Stimulated activated CD8-positive, alpha-beta memory T cell treated with anti-CD3 and anti-CD28 coated beads, Interleukin-15, amount 100 ng/mL, for 1 hour (primary cell): ENCODE data around the gene GPR87.

ENCODE experiments used
- DNase-seq: peaks from one replicate; pipeline ENCODE4 v3.0.0-alpha.2; 2020; ENCODE audit warnings: low read depth

Gene GPR87

DNA sequence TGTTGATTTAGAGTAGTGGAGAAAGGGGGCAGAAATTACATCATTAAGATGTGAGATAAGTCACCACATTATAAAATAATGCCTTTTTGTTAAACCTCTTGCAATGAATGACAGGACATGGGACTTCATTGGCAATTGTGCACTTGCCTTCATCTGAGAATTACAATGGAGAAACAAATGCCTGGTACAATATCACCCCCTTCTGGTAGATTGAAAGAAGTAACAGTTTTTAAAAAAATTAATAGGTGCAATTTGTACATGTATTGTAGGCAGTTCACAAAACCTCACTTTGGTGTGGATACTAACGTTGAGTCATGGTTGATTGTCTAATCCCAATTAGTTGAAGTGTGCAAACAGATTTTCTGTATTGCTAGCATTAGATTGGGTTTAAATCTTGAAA is 33.7 kb downstream of the GPR87 start:
- no peak for DNase-seq

DNA sequence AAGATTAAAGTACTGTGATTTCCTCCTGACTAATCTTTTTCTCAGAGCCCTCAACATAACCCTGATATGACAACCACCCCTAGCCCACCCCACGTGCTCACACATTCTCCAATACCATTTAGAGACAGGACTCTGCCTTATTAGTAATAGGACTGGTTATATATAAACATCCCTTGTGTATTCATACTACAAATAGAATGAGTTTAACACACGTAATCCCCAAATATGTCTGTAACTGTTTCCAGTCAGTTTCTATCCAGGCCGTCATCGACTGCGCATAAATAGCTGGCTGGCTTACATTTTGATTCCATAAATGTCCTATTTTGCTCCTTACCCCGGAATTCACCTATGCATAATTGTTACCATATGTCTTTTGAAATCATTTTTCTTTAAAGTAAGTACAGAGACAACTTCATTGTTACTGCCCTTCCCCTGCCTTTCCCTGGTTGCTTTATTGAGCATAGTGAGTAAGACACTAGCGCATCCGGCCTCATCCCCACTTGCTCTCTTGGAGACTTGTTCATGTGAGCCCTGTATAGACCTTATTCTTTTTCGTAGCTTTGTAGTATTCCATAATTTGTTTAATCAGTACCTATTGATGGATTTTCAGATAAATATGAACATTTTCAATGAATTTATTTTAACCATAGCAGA is 34.8 kb downstream of the GPR87 start:
- DNase-seq, result no peak

DNA sequence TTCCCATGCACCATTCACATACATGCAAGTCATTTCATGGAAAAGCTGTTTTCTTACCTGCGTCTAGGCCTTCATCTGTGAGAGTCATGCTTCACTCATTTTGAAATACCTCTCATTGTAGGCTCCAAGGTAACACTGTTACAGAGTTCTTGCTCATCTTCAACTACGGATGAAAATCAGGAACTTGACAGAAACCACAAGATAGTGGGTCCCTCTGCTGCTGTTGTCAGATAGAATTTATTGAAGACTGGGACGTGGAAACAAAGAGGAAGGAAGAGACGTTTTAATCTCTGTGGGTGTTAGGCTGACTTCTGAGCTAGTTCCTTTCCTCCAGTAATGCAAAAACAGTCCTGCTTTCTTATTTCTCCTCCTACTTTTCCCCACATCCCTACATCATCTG is 38.4 kb downstream of the GPR87 start, which contains the start of gene P2RY14:
P2RY14 (minus strand) TSS at position 313 of the 400 bp plus-strand sequence. CDS start 64,226 bp downstream, outside the sequence.
- DNase-seq, result no peak

DNA sequence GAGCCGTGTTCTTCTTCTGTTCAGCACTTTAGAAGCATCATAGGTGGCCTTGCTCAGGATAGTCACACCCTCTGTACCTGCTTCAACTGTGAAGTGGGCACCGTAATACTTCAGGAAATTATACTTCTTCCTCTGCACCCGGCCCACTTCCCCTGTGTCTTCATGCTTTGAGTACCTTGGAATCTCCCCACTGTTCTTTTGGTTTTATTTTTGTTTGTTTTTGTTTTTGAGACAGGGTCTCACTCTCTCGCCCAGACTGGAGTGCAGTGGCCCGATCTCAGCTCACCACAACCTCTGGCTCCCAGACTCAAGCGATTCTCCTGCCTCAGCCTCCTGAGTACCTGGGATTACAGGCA is 40.0 kb downstream of the GPR87 start:
- no peak for DNase-seq

DNA sequence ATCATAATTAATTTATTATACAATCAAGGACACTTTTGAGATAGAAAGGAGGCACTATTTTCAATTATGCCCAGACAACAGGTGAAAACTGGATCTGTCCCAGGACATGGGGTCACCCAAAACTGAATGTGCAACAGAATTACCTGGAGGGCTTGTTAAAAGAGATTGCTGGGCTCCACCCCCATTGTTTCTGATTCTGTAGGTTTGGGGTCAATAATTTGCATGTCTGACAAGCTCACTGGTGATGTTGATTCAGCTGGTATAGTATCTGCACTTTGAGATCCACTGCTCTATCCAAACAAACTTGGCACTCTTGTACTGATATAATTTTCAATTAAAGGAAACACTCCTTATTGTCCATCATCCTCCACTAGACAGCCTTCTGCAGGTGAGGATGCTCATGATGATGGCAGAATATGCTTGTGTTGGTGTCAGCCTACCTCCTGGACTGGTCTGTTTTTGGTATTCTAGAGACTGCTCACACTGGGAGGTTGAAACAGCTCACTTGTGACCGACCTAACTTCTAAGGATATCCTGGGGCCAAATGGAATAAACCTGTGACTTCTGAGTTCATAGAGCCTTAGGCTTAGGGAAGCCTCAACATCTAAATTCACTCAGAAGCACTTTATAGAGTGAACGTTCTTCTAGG is 40.5 kb downstream of the GPR87 start:
- no peak for DNase-seq

DNA sequence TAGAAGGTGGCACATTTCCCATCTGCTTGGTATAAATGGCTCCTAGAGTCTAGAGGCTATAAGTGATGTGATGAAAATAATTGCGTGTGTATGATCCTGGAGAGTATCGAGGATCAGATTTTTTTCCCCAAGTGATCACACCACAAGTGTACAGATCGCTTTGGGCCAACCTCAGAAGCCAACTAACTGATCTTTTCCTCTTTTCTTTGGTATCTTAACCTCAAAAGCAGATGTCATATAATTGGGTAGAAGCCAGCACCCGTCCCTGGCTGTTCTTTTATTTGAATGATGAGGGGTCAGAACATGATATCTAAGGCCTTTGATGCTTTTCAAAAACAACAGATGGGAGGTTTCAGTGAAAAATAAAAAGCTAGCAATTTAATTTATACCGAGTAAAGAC is 41.5 kb downstream of the GPR87 start:
- DNase-seq, result no peak

DNA sequence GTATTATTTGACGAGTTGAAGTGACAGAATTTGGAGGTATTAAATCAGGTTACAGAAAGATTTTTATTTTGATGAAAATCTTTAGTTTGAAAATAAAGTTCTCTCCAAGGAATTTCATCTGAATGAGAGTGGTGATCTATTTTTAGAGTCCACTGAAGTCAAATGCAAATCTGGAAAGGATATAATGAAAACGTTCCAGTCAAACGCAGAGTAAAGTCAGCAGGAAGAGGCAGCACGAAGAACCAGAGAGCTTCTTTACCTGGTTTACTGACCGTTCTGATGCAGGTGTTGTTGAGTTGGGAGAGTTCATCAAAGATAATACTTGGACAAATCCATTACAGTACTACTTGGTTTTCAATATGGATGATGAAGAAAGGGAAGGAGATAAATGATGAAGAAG is 47.0 kb downstream of the GPR87 start:
- no peak for DNase-seq

DNA sequence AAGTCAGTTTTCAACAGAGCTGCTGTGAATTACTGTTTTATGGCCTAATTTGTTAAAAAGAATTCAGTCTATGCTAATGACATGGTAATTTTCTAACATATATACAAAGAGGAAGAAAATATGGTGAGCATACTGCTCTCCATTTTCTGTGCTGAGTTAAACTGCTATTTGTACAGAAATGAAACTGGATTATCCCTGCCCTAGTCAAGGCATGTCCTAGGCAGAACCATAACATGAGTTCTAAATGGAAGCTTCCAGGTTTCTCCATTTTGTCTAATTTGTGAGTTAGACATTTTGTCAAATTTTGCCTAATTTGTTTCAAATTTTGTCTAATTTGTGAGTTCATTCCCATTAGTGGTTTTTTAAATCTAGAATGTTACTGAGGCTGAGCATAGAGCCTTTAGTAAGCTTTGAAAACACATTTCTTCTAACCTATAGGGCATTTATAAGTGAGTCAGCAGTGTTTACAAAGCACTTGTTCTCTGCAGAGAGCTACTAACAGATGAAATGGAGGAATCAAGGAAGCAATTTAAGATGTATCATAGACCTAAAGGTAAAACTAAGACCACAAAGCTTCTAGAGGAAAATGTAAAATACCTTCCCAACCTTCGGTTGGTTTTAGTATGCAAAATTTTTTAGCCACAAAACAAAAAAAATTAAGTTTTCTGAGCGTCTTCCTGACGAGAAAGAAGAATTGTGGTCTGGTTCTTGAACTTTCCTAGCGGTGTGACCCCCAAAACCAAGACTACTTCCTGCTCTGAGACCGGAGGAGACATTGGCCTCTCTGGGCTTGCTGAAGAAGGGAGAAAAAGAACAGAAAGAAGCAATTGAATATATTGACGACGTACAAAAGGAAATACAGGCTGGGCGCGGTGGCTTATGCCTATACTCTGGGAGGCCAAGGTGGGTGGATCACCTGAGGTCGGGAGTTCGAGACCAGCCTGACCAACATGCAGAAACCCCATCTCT is 48.1 kb downstream of the GPR87 start:
- DNase-seq, result no peak

DNA sequence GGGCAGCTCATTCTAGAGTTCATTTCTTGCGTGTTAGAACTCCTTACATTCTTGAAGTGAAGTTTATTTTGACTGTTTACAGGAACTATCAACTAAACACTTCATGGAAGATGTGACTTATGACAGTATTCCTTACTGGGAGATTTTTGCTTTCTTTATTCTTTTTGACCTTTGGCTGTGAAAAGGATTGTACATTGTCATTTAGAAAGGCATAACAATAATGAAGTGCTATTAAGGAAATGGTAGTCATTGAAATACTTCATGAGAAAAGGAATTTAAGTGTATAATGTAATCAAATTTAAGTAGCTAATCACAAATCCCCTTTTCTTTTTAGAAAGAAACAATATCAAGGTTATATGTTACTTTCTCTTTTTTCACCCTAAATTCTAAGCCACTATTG is 49.6 kb downstream of the GPR87 start:
- no peak for DNase-seq

DNA sequence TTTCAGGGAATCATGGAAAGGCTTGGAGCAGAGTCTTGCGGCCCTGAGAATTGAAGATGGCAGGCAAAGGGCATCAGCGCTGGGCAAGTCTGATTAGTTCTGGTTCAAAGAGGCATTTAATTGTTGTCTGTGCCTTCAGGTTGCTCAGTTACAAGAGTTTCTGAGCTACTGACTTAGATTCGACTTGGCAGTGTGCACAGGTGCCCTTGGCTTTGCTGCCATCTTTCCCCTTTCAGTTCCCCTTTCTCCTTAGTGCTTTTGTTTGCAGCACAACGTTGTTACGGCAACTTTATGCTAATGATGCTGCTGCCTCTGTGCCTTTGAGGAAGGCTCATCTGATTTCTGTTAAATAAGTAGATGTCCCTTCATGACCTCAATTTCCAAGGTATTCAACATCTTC is 50.8 kb downstream of the GPR87 start:
- no peak for DNase-seq

DNA sequence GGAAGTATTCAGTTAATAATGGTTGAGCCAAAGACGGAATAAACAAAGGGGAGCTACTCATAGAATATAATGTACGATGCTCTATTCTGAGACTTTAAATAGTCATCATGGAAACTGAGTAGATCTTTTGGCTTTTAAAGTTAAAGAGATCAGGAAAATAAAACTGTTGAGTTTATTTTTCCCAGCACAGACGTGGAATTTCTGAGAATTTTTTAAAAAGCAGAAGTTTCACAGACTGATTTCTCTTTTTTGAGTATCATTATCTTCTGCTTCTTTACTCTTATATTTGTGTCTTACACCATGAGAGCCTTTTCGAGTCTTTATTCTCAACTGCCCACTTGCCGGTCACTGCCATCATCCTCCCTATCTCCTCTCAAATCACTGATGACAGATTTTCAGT is 51.5 kb downstream of the GPR87 start:
- DNase-seq, result no peak

DNA sequence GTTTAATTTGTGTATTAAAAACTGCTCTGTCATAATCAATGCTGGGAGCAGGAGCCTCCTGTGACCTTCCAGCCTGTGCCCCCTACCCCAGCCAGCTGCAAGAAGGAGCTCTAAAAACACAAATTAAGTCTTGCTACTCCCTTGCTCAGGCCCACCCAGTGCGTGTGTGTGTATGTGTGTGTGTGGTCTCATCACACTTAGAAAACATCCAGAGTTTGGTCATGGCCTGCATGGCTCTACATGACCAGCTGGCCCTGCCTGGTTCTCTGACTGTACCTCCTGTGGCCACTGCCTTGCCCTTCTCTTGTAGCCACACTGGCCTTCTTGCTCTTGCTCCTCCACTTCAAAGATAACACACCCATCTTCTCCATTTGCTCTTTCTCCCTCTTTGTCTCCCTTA is 52.0 kb downstream of the GPR87 start:
- DNase-seq, result no peak

DNA sequence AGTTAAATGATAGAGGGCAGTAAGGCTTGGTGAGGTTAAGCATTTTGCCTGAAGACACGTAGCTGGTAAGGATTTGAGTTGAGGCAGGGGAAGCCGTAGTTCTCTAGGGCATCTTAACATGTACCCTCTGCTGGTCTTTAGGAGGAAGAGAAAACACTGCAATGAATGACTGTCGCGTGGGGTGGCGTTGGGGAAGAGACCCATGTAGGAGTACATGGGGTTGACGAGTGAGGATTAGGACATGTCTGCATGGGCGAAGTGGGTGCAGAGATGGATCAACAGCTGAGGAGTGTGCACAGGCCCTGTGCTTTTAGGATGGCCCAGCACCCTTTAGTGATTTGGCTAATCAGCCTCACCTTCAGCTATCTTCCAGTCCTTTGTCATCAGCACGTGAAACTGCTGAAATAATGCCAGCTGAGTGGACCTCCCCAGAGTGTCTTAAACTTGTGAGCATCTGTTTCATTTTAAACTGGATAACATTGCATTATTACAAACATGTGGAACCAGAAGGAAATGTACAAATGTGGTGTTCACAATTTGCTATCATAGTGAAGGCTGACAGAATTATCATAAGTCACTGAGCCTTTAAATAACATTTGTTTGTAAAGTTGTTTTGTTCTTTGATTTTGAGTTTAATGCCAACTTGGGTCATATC is 53.6 kb downstream of the GPR87 start:
- no peak for DNase-seq

DNA sequence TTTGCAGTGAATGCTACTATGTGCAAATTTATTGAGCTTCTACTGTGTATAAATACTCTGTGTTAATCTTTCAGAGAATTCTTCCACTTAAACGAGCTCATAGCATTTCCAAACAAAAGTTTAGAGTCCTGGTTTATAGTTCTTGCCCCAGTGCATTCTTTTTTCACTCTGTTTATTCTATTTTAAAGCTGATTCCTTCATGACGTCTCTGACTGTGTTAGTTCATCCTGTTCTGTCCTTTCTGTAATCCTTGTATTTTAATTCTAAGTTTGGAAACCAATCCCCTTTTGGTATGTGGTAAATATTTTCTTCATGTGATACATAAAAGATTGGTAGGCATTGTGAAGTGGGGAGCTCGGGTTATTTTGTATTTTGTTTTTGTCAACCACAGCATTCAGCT is 57.0 kb downstream of the GPR87 start:
- DNase-seq, result no peak

DNA sequence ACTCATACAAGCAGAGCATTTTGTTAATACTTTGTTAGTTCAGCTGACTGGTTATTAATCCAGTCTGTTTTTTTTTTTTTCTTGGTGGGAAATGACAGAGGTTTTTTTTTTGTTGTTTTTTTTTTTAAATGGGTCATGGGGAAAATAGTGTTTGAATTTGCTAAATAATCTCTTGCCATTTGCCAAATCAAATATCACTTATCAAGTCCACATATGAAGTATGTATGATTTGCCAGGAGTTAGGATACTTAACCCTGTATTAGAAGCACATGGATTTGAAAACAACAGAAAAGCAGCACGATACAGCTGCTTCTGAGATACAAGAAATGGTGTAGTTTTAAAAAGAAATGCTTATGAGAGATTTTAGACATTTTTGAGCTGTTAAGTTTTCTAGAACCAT is 59.9 kb downstream of the GPR87 start:
- DNase-seq, result no peak

DNA sequence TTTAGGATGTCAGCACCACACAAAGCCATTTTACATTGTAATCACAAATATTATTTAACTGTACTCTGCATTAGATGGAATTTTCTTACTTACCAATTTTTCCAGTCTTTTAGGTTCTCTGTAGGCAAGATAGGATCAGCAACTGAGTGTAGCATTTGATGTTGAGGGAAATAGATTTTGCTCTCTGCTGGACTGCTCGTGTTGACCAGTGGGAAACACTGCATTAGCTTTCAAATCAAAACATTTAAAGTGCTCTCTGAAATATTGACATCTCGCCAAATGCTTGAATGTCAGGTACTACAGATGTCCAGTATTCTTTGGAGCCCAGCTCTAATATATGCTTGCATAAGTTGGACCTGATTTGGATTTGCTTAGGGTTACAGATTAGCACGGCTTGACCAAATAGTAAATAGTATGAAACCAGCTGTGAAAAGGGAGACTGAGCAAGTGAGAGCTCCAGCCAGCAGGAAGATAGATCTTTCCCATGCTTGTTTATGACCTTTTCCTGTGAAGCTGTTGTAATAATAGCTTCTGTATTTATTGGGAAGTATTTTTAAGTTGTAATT is 67.8 kb downstream of the GPR87 start:
- DNase-seq, result no peak
